Measurements from ENCODE around the gene MAP3K9. TPM values are rescaled to one million over a fixed set of nuclear protein-coding genes. Genes with fewer than 3 reads are reported as not detected.

The MAP3K9 gene
- total RNA-seq (2022; extraction: Qiagen RNA extraction) = 4.3 to 7.1 TPM (median 5.9 TPM) in 5 replicates

GRCh38 chr14:70809225-70810219, at the start of gene MAP3K9:
MAP3K9 (minus strand) TSS chr14:70809513; CDS start chr14:70809171, 342 bp downstream.

Other genes starting within 250 kb of the MAP3K9 start
- 39.4 to 47.5 TPM (median 44.6 TPM) in 5 replicates for gene MED6, start 208.9 kb downstream of the MAP3K9 start, total RNA-seq (2022; extraction: Qiagen RNA extraction)
- 2.8 to 3.5 TPM (median 3.3 TPM) in 5 replicates for gene TTC9, start 167.6 kb downstream of the MAP3K9 start, total RNA-seq (2022; extraction: Qiagen RNA extraction)
- gene PCNX1, start 97.9 kb upstream of the MAP3K9 start, total RNA-seq (2022; extraction: Qiagen RNA extraction) = 13.2 to 24.6 TPM (median 16.5 TPM) in 5 replicates

Data from A549 treated with Hydrocortisone at 1 μM for 4 hours (cell line).